Spleen (tissue), 11 donors: ENCODE results near the gene PLCB1. TPM values are rescaled to one million over a fixed set of nuclear protein-coding genes. Genes with fewer than 3 reads are reported as not detected.

Experiments used
- DNase-seq: peaks from one replicate; pipeline ENCODE4 v3.0.0-alpha.2; 2020
- H3K27ac ChIP-seq, 8 donors: fragments of 200-600 bp; sonication (generic) in 7 of 8; 1 replicate in 4 of 8; 2 replicates in 4 of 8; pipeline versions ENCODE4 v1.5.0 to v1.8.0; 2016 to 2021; ENCODE audit warnings: inconsistent platforms in 4 of 8, mild to moderate bottlenecking in 4 of 8, moderate library complexity in 1 of 8
- H3K27me3 ChIP-seq, 7 donors: fragments of 200-600 bp; sonication (generic) in 6 of 7; replicated peaks in 1 of 7; 1 replicate in 4 of 7; 2 replicates in 3 of 7; pipeline versions ENCODE4 v1.5.0 to v1.8.0; 2016 to 2021; ENCODE audit warnings: inconsistent platforms in 3 of 7, mild to moderate bottlenecking in 1 of 7
- H3K36me3 ChIP-seq, 6 donors: fragments of 200-600 bp; sonication (generic) in 5 of 6; 1 replicate in 4 of 6; 2 replicates in 2 of 6; pipeline versions ENCODE4 v1.5.0 to v1.8.0; 2016 to 2021; ENCODE audit warnings: inconsistent platforms in 2 of 6
- H3K4me1 ChIP-seq, 6 donors: fragments of 200-600 bp; sonication (generic) in 5 of 6; 1 replicate in 3 of 6; 2 replicates in 3 of 6; pipeline versions ENCODE4 v1.5.0 to v1.8.0; 2016 to 2021; ENCODE audit warnings: inconsistent platforms in 3 of 6
- H3K4me3 ChIP-seq, 8 donors: fragments of 200-600 bp; sonication (generic) in 7 of 8; 1 replicate in 4 of 8; 2 replicates in 4 of 8; pipeline versions ENCODE4 v1.5.0 to v1.8.0; 2016 to 2021; ENCODE audit warnings: inconsistent platforms in 4 of 8, mild to moderate bottlenecking in 4 of 8, moderate library complexity in 2 of 8
- H3K9me3 ChIP-seq, 8 donors: fragments of 200-600 bp; sonication (generic) in 7 of 8; 1 replicate in 4 of 8; 2 replicates in 4 of 8; pipeline versions ENCODE4 v1.5.0 to v1.8.0; 2016 to 2021; ENCODE audit warnings: inconsistent platforms in 4 of 8
- POLR2A ChIP-seq, 3 donors: fragments of 450-650 bp; IDR thresholded peaks; one replicate each; pipeline ENCODE4 v1.5.1; 2017; ENCODE audit warnings: antibody characterized with exemption in 3 of 3, mild to moderate bottlenecking in 1 of 3
- POLR2AphosphoS5 ChIP-seq, 3 donors: sonication (generic); formaldehyde crosslinking; IDR thresholded peaks; one replicate each; pipeline ENCODE4 v1.5.1; 2017; ENCODE audit warnings: antibody characterized with exemption in 3 of 3
- WGBS, 5 donors: extraction: QIAGEN DNeasy Blood & Tissue Kit in 3 of 5; methylation state at CpG; one replicate each; pipeline versions ENCODE4 v1.1.5 to v1.1.7; 2013 to 2018; 5-methylcytosine and 5-hydroxymethylcytosine counted together
- intact Hi-C: fragments of 100-400 bp; cut with DNase I; formaldehyde crosslinking; loops from one replicate; pipeline ENCODE4 v1.15.0; 2023; ENCODE audit warnings: low total_unique reads
- polyA plus RNA-seq, 3 donors: library from polyadenylated mRNA; stranded (reverse); fragments of 200-250 nt; gene quantifications; one replicate each; pipeline ENCODE4 v1.2.1, GENCODE V29; 2013
- total RNA-seq, 7 donors: library from RNA; depleted of rRNA in 3 of 7; stranded (reverse); fragments of >200 nt in 3 of 7; fragmentation: NEBNext Ultra II Directional in 4 of 7; extraction: Animal tissue kit (Norgen Biotek cat#: 25700) in 4 of 7; gene quantifications; one replicate each; pipeline versions ENCODE4 v1.1.0 to v1.2.1, GENCODE V29; 2016 to 2021
- TF ChIP-seq, protein P1 (sequence below), 11 experiments: fragments of 200-600 bp in 7 of 11; fragments of 450-650 bp in 4 of 11; sonication (generic) in 4 of 11; IDR thresholded peaks in 8 of 11; conservative IDR thresholded peaks in 3 of 11; 1 replicate in 7 of 11; 2 replicates in 4 of 11; pipeline versions ENCODE4 v1.4.0 to v1.8.0; 2016 to 2021; ENCODE audit warnings: antibody characterized with exemption in 11 of 11, inconsistent platforms in 4 of 11, mild to moderate bottlenecking in 1 of 11
- donor health status: healthy with polysubstance abuse.
- donor health status: DM: no; HTN: no; CAD: no; lungs with moderate emphysema.
- donor health status: DM: no; HTN: no; CAD: no.
- donor health status: Bipolar disorder and iron deficiency.
- donor health status: healthy.
- donor health status: DM: no; HTN: no; CAD: no.
- donor health status: DM: yes; HTN: yes; CAD: no.

PLCB1 gene
- total and polyA plus RNA-seq, 10 donors = 1.0 to 33.7 (median 16.2) TPM

GRCh38 chr20:8366303-8366923 is 234.3 kb downstream of the PLCB1 start:
- Histone ChIP-seq H3K27me3 (peaks cover 0 to 5% (median 0%) of the 10 kb centered on the region in 7 donors), H3K27ac (no peak overlapping the region), H3K4me1 (peaks cover 0 to 18% (median 2%) of the 10 kb centered on the region in 6 donors), H3K4me3 (no peak overlapping the region), H3K36me3 (no peaks in the 10 kb centered on the region), H3K9me3 (no peaks in the 10 kb centered on the region)
- intact Hi-C loops = no loop called here
- 68 to 84% (median 79%) methylated on average over 5 of the region's 5 CpGs for WGBS, 5 donors
- no peak for DNase-seq
- no peak for TF ChIP-seq POLR2A (IDR thresholded peaks at IDR 0.05)
- TF ChIP-seq, protein P1, sequence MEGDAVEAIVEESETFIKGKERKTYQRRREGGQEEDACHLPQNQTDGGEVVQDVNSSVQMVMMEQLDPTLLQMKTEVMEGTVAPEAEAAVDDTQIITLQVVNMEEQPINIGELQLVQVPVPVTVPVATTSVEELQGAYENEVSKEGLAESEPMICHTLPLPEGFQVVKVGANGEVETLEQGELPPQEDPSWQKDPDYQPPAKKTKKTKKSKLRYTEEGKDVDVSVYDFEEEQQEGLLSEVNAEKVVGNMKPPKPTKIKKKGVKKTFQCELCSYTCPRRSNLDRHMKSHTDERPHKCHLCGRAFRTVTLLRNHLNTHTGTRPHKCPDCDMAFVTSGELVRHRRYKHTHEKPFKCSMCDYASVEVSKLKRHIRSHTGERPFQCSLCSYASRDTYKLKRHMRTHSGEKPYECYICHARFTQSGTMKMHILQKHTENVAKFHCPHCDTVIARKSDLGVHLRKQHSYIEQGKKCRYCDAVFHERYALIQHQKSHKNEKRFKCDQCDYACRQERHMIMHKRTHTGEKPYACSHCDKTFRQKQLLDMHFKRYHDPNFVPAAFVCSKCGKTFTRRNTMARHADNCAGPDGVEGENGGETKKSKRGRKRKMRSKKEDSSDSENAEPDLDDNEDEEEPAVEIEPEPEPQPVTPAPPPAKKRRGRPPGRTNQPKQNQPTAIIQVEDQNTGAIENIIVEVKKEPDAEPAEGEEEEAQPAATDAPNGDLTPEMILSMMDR (IDR thresholded peaks at IDR 0.05 in 8 of 11, conservative IDR thresholded peaks at IDR 0.05 in 3 of 11) = no peak
- no peak for TF ChIP-seq POLR2AphosphoS5 (IDR thresholded peaks at IDR 0.05)

DNA sequence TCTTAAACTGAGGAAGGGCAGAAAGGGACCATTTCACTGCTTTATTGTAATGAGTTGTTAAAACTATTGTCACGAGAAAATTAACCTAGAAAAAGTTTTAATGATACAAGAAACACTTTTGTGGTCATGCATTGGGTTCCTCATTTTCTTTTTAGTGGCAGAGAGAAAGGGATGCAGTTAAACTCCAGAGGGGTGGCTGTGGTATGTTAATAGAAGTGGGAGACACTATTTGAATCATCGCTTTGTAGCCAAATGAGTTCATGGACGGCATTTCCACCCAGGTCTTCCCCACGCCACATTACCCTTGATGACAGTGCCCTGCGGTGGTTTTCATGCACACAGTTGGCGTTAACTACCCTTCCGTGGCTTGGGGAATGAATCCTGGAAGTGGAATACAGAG is 235.6 kb downstream of the PLCB1 start:
- H3K27ac ChIP-seq = no peak overlapping the region
- DNase-seq = no peak
- WGBS, 5 donors = 53 to 74% (median 62%) methylated on average over 7 of the region's 7 CpGs
- H3K4me1 ChIP-seq = peaks cover 0 to 10% (median 0%) of the 10 kb centered on the region in 6 donors
- intact Hi-C loops = no loop called here
- no peak overlapping the region for H3K4me3 ChIP-seq
- peaks cover 0 to 5% (median 0%) of the 10 kb centered on the region in 7 donors for H3K27me3 ChIP-seq
- H3K9me3 ChIP-seq = no peaks in the 10 kb centered on the region
- H3K36me3 ChIP-seq = no peaks in the 10 kb centered on the region
- TF ChIP-seq, protein P1 (IDR thresholded peaks at IDR 0.05 in 8 of 11, conservative IDR thresholded peaks at IDR 0.05 in 3 of 11) = no peak
- no peak for TF ChIP-seq POLR2AphosphoS5 (IDR thresholded peaks at IDR 0.05)
- no peak for TF ChIP-seq POLR2A (IDR thresholded peaks at IDR 0.05)

DNA sequence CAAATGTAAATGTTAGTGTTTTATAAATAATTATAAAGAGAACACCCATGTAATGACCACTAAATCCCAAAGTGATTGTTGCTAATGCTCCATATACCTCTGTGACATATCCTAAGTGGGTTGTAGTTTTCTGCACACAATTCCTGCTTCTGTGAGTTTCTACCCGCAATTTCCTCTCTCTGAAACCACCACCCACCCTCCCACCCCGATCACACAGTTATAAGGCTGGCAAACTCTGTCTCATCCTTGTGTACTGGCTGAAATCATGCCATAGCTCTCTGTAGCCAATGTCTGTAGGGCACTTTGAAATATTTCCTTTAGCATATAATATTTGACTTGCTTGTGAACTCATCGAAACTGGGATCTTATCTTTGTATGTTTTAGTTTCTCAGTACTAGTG is 236.6 kb downstream of the PLCB1 start:
- no peak overlapping the region for H3K27ac ChIP-seq
- no peak overlapping the region for H3K4me3 ChIP-seq
- no peak for DNase-seq
- H3K9me3 ChIP-seq = no peaks in the 10 kb centered on the region
- intact Hi-C loops = no loop called here
- peaks cover 0 to 5% (median 0%) of the 10 kb centered on the region in 7 donors for H3K27me3 ChIP-seq
- TF ChIP-seq POLR2AphosphoS5 (IDR thresholded peaks at IDR 0.05) = no peak
- TF ChIP-seq POLR2A (IDR thresholded peaks at IDR 0.05) = no peak
- TF ChIP-seq, protein P1 (IDR thresholded peaks at IDR 0.05 in 8 of 11, conservative IDR thresholded peaks at IDR 0.05 in 3 of 11) = no peak
- peaks cover 0 to 15% (median 0%) of the 10 kb centered on the region in 6 donors for H3K4me1 ChIP-seq
- WGBS, 5 donors = 26 to 45% (median 31%) methylated on average over 3 of the region's 3 CpGs
- H3K36me3 ChIP-seq = no peaks in the 10 kb centered on the region

GRCh38 chr20:8369311-8369710 is 237.2 kb downstream of the PLCB1 start:
- H3K27ac ChIP-seq = no peak overlapping the region
- TF ChIP-seq POLR2AphosphoS5 (IDR thresholded peaks at IDR 0.05) = no peak
- TF ChIP-seq, protein P1 (IDR thresholded peaks at IDR 0.05 in 8 of 11, conservative IDR thresholded peaks at IDR 0.05 in 3 of 11) = no peak
- no peak for TF ChIP-seq POLR2A (IDR thresholded peaks at IDR 0.05)
- H3K4me3 ChIP-seq = no peak overlapping the region
- intact Hi-C loops = no loop called here
- H3K36me3 ChIP-seq = no peaks in the 10 kb centered on the region
- 75 to 95% (median 83%) methylated on average over 2 of the region's 2 CpGs for WGBS, 5 donors
- no peak for DNase-seq
- peaks cover 0 to 5% (median 0%) of the 10 kb centered on the region in 7 donors for H3K27me3 ChIP-seq
- H3K4me1 ChIP-seq = peaks cover 0 to 15% (median 0%) of the 10 kb centered on the region in 6 donors
- H3K9me3 ChIP-seq = no peaks in the 10 kb centered on the region
